Measurements from ENCODE around the gene RABL6. TPM values are rescaled to one million over a fixed set of nuclear protein-coding genes. Genes with fewer than 3 reads are reported as not detected.
"Not testable (repeated sequence)": the region's sequence is repeated elsewhere in the genome, so short reads cannot be mapped to it uniquely, and the experiment has no call there.

RABL6 gene
- total RNA-seq, 2 experiments from 2014 or later: 96.0 to 96.2 TPM

- H3K27ac Mint-ChIP-seq: peak overlapping the region; percentile 89
- DNase-seq: no peak
- ChIA-PET POLR2A (interaction anchor here (0.5 to 2.9 kb wide), 4 partner anchors 8 to 359 kb away, joined by 3 to 18 read pairs (median 4); partner anchors contain the start of gene RABL6), CTCF (interaction anchor here (0.9 to 3.1 kb wide), 9 partner anchors 14 to 242 kb away, joined by 3 to 46 read pairs (median 4); partner anchors contain the start of genes CLIC3, PAXX, RABL6 and TRAF2)
- H3K4me1 Mint-ChIP-seq: peaks cover 35% of the 10 kb centered on the region
- no peaks in the 10 kb centered on the region for H3K9me3 Mint-ChIP-seq
- H3K4me3 Mint-ChIP-seq: peak overlapping the region; percentile 77
- H3K27me3 Mint-ChIP-seq: peaks cover 14% of the 10 kb centered on the region
- H3K36me3 Mint-ChIP-seq (ENCODE audit: low read depth): peaks cover 4% of the 10 kb centered on the region
Observed at GRCh38 chr9:136792321-136793085, 15.2 kb upstream of the RABL6 start.

- peaks cover 14% of the 10 kb centered on the region for H3K27me3 Mint-ChIP-seq
- H3K4me1 Mint-ChIP-seq: peaks cover 27% of the 10 kb centered on the region
- ChIA-PET POLR2A (interaction anchor here (0.9 to 2.9 kb wide), 5 partner anchors 13 to 242 kb away, joined by 3 to 18 read pairs (median 5); partner anchors contain the start of gene RABL6), CTCF (interaction anchor here (1.0 to 3.1 kb wide), 9 partner anchors 13 to 271 kb away, joined by 3 to 46 read pairs (median 4); partner anchors contain the start of genes AJM1, CLIC3, PAXX and RABL6)
- DNase-seq: no peak
- H3K9me3 Mint-ChIP-seq: no peaks in the 10 kb centered on the region
- no peak overlapping the region for H3K4me3 Mint-ChIP-seq
- H3K36me3 Mint-ChIP-seq (ENCODE audit: low read depth): peaks cover 4% of the 10 kb centered on the region
- H3K27ac Mint-ChIP-seq: no peak overlapping the region
Observed at GRCh38 chr9:136793086-136793946, 14.4 kb upstream of the RABL6 start.

GRCh38 chr9:136794281-136794999 lies 13.3 kb upstream of the RABL6 start:
- no peak overlapping the region for H3K27ac Mint-ChIP-seq
- DNase-seq: no peak
- no peak overlapping the region for H3K4me3 Mint-ChIP-seq
- CTCF ChIA-PET: interaction anchor here (1.0 to 3.1 kb wide), 4 partner anchors 12 to 270 kb away, joined by 3 to 46 read pairs (median 4); partner anchors contain the start of genes AJM1 and RABL6
- H3K36me3 Mint-ChIP-seq (ENCODE audit: low read depth): peaks cover 4% of the 10 kb centered on the region
- peaks cover 14% of the 10 kb centered on the region for H3K27me3 Mint-ChIP-seq
- H3K9me3 Mint-ChIP-seq: no peaks in the 10 kb centered on the region
- POLR2A ChIA-PET: interaction anchor here (0.9 to 1.4 kb wide), 3 partner anchors 12 to 17 kb away, joined by 5 to 7 read pairs (median 5); partner anchors contain the start of gene RABL6
- H3K4me1 Mint-ChIP-seq: peaks cover 20% of the 10 kb centered on the region

GRCh38 chr9:136795000-136795348 lies 12.8 kb upstream of the RABL6 start:
- Mint-ChIP-seq H3K4me3 (no peak overlapping the region), H3K9me3 (no peaks in the 10 kb centered on the region), H3K4me1 (peaks cover 22% of the 10 kb centered on the region), H3K27me3 (peaks cover 14% of the 10 kb centered on the region), H3K27ac (no peak overlapping the region), H3K36me3 (ENCODE audit: low read depth) (peaks cover 4% of the 10 kb centered on the region)
- CTCF ChIA-PET: no interaction called here
- POLR2A ChIA-PET: interaction anchor here (1.2 kb wide), 1 partner anchor 13 kb away, joined by 5 read pairs; the partner anchor contains the start of gene RABL6
- DNase-seq: no peak

- Mint-ChIP-seq H3K4me1 (peaks cover 28% of the 10 kb centered on the region), H3K27ac (no peak within 1 kb of the TSS), H3K4me3 (no peak within 1 kb of the TSS), H3K27me3 (peaks cover 24% of the 10 kb centered on the region), H3K9me3 (no peaks in the 10 kb centered on the region), H3K36me3 (ENCODE audit: low read depth) (peaks cover 4% of the 10 kb centered on the region)
- POLR2A ChIA-PET: interaction anchor here (1.0 to 1.2 kb wide), 2 partner anchors 11 to 29 kb away, joined by 3 read pairs; partner anchors contain the start of gene RABL6
- CTCF ChIA-PET: no interaction called here
- DNase-seq: no peak
Observed at GRCh38 chr9:136796238-136796774, 11.4 kb upstream of the RABL6 start, which contains the start of gene CCDC183. CCDC183 (plus strand) TSS chr9:136796338; CDS start chr9:136796398, 60 bp downstream.

- peaks cover 29% of the 10 kb centered on the region for H3K4me1 Mint-ChIP-seq
- POLR2A ChIA-PET: interaction anchor here (1.2 kb wide), 1 partner anchor 11 kb away, joined by 3 read pairs; the partner anchor contains the start of gene RABL6
- H3K4me3 Mint-ChIP-seq; H3K36me3 Mint-ChIP-seq (ENCODE audit: low read depth); H3K9me3 Mint-ChIP-seq; CTCF ChIA-PET; H3K27ac Mint-ChIP-seq; DNase-seq: not testable (repeated sequence)
- H3K27me3 Mint-ChIP-seq: peaks cover 26% of the 10 kb centered on the region
Observed at GRCh38 chr9:136796775-136797347, 10.9 kb upstream of the RABL6 start.

- no peak overlapping the region for H3K27ac Mint-ChIP-seq
- peaks cover 33% of the 10 kb centered on the region for H3K27me3 Mint-ChIP-seq
- H3K36me3 Mint-ChIP-seq (ENCODE audit: low read depth): no peaks in the 10 kb centered on the region
- DNase-seq: no peak
- H3K9me3 Mint-ChIP-seq: no peaks in the 10 kb centered on the region
- H3K4me1 Mint-ChIP-seq: peaks cover 20% of the 10 kb centered on the region
- POLR2A ChIA-PET: interaction anchor here (2.3 kb wide), 1 partner anchor 9 kb away, joined by 12 read pairs; the partner anchor contains the start of gene RABL6
- H3K4me3 Mint-ChIP-seq: no peak overlapping the region
- CTCF ChIA-PET: no interaction called here
Observed at GRCh38 chr9:136798708-136799078, 9.1 kb upstream of the RABL6 start.

GRCh38 chr9:136799079-136799853 lies 8.5 kb upstream of the RABL6 start:
- H3K27ac Mint-ChIP-seq: no peak overlapping the region
- POLR2A ChIA-PET: interaction anchor here (2.3 kb wide), 1 partner anchor 8 kb away, joined by 12 read pairs; the partner anchor contains the start of gene RABL6
- H3K4me3 Mint-ChIP-seq: no peak overlapping the region
- H3K36me3 Mint-ChIP-seq (ENCODE audit: low read depth): no peaks in the 10 kb centered on the region
- H3K9me3 Mint-ChIP-seq: no peaks in the 10 kb centered on the region
- CTCF ChIA-PET: interaction anchor here (0.8 kb wide), 1 partner anchor 43 kb away, joined by 5 read pairs; the partner anchor contains the start of gene AJM1
- H3K4me1 Mint-ChIP-seq: peaks cover 20% of the 10 kb centered on the region
- DNase-seq: no peak
- H3K27me3 Mint-ChIP-seq: peaks cover 33% of the 10 kb centered on the region

GRCh38 chr9:136799854-136800657 lies 7.7 kb upstream of the RABL6 start:
- Mint-ChIP-seq H3K4me3 (peak overlapping the region; percentile 65), H3K27me3 (peaks cover 33% of the 10 kb centered on the region), H3K27ac (no peak overlapping the region), H3K9me3 (no peaks in the 10 kb centered on the region), H3K4me1 (peaks cover 20% of the 10 kb centered on the region), H3K36me3 (ENCODE audit: low read depth) (no peaks in the 10 kb centered on the region)
- ChIA-PET CTCF (interaction anchor here (0.8 to 1.9 kb wide), 5 partner anchors 9 to 42 kb away, joined by 4 to 9 read pairs (median 5); partner anchors contain the start of genes AJM1 and TMEM141), POLR2A (interaction anchor here (0.8 to 2.5 kb wide), 6 partner anchors 8 to 235 kb away, joined by 3 to 8 read pairs (median 3); partner anchors contain the start of gene AJM1)
- peak; percentile 87 for DNase-seq

GRCh38 chr9:136802321-136802720 lies 5.4 kb upstream of the RABL6 start:
- ChIA-PET CTCF (interaction anchor here (0.7 to 8.6 kb wide), 2 partner anchors 9 to 233 kb away, joined by 3 to 46 read pairs; no protein-coding TSS in a partner anchor), POLR2A (interaction anchor here (2.5 kb wide), 1 partner anchor 40 kb away, joined by 8 read pairs; the partner anchor contains the start of gene AJM1)
- no peak for DNase-seq
- Mint-ChIP-seq H3K4me1 (peaks cover 29% of the 10 kb centered on the region), H3K36me3 (ENCODE audit: low read depth) (peaks cover 3% of the 10 kb centered on the region), H3K27me3 (peaks cover 19% of the 10 kb centered on the region), H3K27ac (no peak overlapping the region), H3K9me3 (no peaks in the 10 kb centered on the region), H3K4me3 (no peak overlapping the region)

Measured in activated CD4-positive, alpha-beta memory T cell treated with anti-CD3 and anti-CD28 coated beads, Interleukin-2, amount 10 ng/mL, durations not matched to agents 7 days and 5 days (primary cell).